ENCODE data around the gene ZNF618. TPM values are rescaled to one million over a fixed set of nuclear protein-coding genes. Genes with fewer than 3 reads are reported as not detected.

The ZNF618 gene
- total RNA-seq, 1 donor from 2014 or later, result 7.4 TPM

DNA sequence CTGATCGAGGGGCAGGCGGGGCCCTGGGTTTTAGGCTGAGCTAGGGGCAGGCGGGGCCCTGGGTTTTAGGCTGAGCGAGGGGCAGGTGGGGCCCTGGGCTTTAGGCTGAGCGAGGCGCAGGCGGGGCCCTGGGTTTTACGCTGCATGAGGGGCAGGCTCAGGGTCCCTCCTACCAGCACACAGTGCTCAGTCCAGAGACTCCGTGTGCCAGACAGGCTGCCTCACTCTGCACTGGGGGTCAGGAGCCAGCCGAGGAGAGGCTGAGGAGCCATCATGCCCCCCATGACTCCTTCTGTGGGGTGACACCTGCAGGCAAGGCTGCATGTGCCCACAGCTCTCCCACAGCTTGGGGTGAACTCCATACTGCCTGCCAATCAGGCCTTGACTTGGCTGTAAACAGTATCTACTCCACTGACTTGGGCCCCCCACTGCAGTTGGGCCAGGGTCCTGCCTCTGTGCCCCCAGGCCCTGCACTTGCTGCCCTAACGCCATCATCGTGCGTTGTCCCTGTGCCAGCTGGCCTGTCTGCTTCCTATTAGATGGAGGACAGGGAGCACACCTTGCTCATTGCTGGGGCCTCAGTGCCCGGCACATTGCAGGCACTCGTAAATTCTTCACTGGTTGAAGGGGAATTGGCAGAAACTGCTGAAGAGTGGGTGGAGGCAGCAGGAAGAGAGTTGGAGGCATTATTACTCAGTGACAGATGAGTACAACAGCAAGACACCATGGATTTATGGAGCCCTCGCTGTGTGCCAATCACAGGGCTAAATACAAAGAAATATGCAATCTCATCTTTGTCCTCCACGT, 123.3 kb downstream of the ZNF618 start:
- TF ChIP-seq POLR2AphosphoS5 (IDR thresholded peaks at IDR 0.05; ENCODE audit: insufficient read depth in 1 of 2, low read depth in 1 of 2) (peak in 1 of 2 donors; percentile 59), POLR2A (IDR thresholded peaks at IDR 0.05) (no peak)
- TF ChIP-seq, protein P1, sequence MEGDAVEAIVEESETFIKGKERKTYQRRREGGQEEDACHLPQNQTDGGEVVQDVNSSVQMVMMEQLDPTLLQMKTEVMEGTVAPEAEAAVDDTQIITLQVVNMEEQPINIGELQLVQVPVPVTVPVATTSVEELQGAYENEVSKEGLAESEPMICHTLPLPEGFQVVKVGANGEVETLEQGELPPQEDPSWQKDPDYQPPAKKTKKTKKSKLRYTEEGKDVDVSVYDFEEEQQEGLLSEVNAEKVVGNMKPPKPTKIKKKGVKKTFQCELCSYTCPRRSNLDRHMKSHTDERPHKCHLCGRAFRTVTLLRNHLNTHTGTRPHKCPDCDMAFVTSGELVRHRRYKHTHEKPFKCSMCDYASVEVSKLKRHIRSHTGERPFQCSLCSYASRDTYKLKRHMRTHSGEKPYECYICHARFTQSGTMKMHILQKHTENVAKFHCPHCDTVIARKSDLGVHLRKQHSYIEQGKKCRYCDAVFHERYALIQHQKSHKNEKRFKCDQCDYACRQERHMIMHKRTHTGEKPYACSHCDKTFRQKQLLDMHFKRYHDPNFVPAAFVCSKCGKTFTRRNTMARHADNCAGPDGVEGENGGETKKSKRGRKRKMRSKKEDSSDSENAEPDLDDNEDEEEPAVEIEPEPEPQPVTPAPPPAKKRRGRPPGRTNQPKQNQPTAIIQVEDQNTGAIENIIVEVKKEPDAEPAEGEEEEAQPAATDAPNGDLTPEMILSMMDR (IDR thresholded peaks at IDR 0.05), result no peak
- DNase-seq (ENCODE audit: extremely low spot score in 2 of 2), result peak; percentile 77 to 84
- intact Hi-C loops (cut with DNase I), result loop anchor here (10.0 kb wide), 1 partner anchor 125 kb away; the partner anchor contains the start of gene ZNF618

DNA sequence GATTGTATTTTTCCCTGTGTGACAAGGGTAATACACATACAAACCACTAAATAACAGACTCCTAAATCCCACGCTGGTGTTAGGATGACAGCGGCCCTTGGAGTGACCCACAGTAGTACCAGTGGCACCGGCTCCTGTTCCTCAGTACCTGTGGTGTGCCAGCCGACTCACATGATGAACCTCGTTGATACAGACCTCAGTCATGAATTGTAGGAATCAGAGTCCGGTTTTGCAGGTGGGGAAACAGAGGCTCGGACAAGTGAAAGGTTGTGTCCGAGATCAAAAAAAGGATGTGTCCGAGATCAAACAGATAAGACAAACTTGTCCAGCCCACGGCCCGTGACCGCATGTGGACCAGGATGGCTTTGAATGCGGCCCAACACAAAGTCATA, 124.0 kb downstream of the ZNF618 start:
- Histone ChIP-seq H3K27me3 (no peaks in the 10 kb centered on the region), H3K36me3 (peaks cover 0 to 12% of the 10 kb centered on the region in 2 donors), H3K27ac (no peak overlapping the region), H3K4me3 (no peak overlapping the region), H3K4me1 (peaks cover 23% of the 10 kb centered on the region), H3K9me3 (no peaks in the 10 kb centered on the region)
- peak; percentile 58 to 70 for DNase-seq (ENCODE audit: extremely low spot score in 2 of 2)
- intact Hi-C loops (cut with DNase I), result no loop called here
- TF ChIP-seq POLR2AphosphoS5 (IDR thresholded peaks at IDR 0.05; ENCODE audit: insufficient read depth in 1 of 2, low read depth in 1 of 2) (no peak), POLR2A (IDR thresholded peaks at IDR 0.05) (no peak)
- TF ChIP-seq, protein P1 (IDR thresholded peaks at IDR 0.05), result no peak

More for the DNA sequence above, 123.3 kb downstream of the ZNF618 start:
- H3K27ac ChIP-seq, result no peak overlapping the region
- peaks cover 26% of the 10 kb centered on the region for H3K4me1 ChIP-seq
- H3K36me3 ChIP-seq, result peaks cover 0 to 9% of the 10 kb centered on the region in 2 donors
- H3K27me3 ChIP-seq, result no peaks in the 10 kb centered on the region
- no peaks in the 10 kb centered on the region for H3K9me3 ChIP-seq
- H3K4me3 ChIP-seq, result no peak overlapping the region

DNA sequence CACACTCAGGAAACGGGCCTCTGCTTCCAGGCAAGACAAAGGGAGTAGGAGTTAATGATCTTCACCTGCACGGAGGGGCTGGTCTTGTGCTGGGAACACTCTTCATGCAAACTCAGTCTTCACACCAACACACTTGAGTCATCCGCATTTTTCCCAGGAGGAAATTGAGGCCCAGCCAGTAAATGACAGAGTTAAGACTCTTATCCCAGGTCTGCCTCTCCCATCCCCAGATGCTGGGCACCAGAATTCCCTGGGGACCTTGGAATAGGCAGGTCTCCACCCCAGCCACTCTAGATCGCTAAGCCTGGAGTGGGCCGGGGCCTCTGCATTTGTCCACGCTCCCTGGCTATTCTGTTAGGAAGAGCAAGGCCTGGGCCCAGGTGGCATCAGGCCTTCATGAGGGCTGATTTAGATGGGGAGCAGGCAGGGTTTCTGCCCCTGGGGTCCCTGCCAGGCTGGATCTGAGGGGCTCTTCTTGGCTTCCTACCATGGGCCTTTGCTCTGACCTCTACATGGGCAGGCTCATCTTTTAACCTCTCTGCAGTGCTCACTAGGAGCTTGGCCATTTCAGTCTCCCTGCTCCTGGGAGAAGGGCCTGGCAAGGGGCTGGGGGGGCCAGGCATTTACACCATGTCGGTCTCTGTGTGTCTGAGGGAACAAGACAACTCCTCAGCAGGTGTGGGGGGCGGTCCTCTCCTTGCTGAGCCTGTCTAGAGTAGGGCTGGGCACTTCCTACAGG, 124.7 kb downstream of the ZNF618 start:
- TF ChIP-seq POLR2A (IDR thresholded peaks at IDR 0.05), result no peak
- TF ChIP-seq POLR2AphosphoS5 (IDR thresholded peaks at IDR 0.05; ENCODE audit: insufficient read depth in 1 of 2, low read depth in 1 of 2), result no peak
- TF ChIP-seq, protein P1 (IDR thresholded peaks at IDR 0.05), result no peak
- intact Hi-C loops (cut with DNase I), result no loop called here
- Histone ChIP-seq H3K9me3 (no peaks in the 10 kb centered on the region), H3K36me3 (peaks cover 0 to 15% of the 10 kb centered on the region in 2 donors), H3K4me3 (no peak overlapping the region), H3K27me3 (no peaks in the 10 kb centered on the region), H3K4me1 (peaks cover 23% of the 10 kb centered on the region), H3K27ac (no peak overlapping the region)
- peak in 1 of 2 donors; percentile 29 for DNase-seq (ENCODE audit: extremely low spot score in 2 of 2)

DNA sequence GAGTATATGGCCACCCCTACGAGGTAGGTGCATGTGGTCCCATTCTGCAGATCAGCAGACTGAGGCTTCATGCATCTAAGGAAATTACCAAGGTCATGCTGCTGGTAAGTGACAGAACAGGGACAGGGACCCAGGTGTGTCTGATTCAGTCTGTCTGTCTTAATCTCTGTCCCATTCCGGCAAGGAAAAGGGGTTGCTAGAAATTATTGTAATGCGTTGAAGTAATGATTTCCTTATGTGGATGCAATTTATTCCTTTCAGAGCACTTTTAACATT, 125.2 kb downstream of the ZNF618 start:
- Histone ChIP-seq H3K36me3 (peaks cover 0 to 15% of the 10 kb centered on the region in 2 donors), H3K9me3 (no peaks in the 10 kb centered on the region), H3K27me3 (no peaks in the 10 kb centered on the region), H3K4me1 (peaks cover 23% of the 10 kb centered on the region), H3K27ac (no peak overlapping the region), H3K4me3 (no peak overlapping the region)
- intact Hi-C loops (cut with DNase I), result no loop called here
- DNase-seq (ENCODE audit: extremely low spot score in 2 of 2), result no peak
- TF ChIP-seq POLR2AphosphoS5 (IDR thresholded peaks at IDR 0.05; ENCODE audit: insufficient read depth in 1 of 2, low read depth in 1 of 2) (no peak), POLR2A (IDR thresholded peaks at IDR 0.05) (no peak)
- TF ChIP-seq, protein P1 (IDR thresholded peaks at IDR 0.05), result no peak

All from vagina (tissue), 2 donors.